CD1c-positive myeloid dendritic cell (primary cell): ENCODE measurements around the gene HINT3.
"Not testable (repeated sequence)": the region's sequence is repeated elsewhere in the genome, so short reads cannot be mapped to it uniquely, and the experiment has no call there.

Experiments
- DNase-seq: peaks from one replicate; pipeline ENCODE4 v3.0.0-alpha.2; 2016; ENCODE audit errors: extremely low spot score

HINT3 gene

DNA sequence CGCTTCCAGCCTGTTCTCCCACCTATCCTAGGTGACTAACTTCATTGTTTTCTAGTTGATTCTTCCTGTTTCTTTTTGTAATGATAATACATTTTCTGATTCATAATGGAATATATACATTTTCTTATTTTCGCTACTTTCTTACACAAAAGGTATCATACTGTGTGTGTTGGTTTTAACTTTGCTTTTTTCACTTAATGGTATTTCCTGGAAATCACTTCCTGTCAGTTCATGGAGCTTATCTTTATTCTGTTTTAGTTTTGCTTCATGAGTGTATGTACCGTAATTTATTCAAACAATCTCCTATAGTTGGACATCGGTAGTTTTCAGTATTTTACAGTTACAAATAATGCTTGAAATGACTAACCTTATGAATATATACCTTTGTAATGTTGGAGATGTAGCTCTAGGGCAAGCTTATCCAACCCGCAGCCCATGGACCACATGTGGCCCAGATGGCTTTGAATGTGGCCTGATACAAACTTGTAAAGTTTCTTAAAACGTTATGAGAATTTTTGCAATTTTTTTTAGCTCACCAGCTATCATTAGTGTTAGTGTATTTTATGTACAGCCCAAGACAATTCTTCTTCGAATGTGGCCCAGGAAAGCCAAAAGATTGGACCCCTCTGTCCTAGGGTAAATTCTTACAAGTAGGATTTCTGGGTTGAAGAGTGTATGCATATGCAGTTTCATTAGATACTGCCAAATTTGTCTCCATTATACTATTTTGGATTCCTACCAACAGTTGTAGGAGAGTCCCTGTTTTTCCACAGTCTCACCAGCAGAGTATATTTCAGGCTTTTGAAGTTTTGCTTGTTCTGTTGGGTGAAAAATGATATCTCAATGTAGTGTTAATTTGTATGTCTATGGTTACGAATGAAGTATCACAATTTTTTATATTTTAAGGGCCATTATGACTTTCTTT is 46.4 kb downstream of the HINT3 start:
- no peak for DNase-seq

DNA sequence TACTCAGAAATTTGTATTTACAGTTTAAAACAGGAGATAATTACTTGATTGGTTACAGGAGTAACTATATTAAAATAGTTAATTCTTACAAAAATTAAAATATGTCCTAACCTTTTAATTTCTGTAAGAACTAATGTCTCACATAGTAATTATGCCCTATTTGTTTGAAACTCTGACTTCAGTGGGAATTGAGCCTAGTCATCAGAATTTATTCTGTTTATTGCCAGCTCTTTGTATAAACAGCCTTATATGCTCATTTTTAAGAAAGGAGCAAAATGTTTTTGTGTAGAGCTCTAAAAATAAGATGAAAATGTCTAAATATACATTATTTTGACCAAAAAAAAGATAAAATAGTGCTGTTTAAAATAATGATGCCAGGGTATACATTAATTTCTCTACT is 51.2 kb downstream of the HINT3 start:
- DNase-seq, result no peak

DNA sequence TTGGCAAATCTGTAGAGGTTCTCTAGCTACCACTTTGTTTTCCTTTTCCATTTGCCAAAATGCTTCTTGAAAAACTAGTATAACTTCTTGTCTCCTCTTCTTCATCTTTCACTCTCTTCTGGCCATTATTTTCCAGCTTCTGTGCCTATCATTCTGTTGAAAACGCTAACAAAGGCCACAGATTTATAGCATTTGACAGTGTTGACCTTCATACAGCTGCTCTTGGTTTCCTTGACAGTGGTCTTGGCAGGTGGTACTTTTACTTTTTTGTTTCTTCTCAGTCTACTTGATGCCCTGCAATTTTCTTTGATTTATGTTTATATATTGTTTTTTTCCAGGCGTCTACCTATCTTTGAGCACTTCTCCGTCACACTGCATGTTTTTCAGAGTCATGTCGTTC is 53.5 kb downstream of the HINT3 start:
- DNase-seq, result no peak

DNA sequence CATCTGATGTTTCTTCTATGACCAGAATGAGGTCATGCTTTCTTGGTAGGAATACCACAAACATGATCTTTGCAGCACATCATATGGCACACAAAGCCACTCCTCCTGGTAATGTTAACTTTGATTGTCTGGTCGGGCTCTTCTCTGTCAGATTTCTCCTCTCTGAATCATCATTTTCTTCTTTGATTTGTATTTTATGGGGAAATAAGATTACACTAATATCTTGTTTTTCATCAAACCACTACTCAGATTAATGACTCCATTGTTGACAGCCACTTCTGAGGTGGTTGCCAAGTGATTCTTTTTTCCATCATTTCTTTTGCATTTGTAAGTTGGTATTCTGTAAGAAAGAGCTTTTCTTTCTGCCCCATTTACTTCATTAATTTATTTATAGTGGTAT is 59.3 kb downstream of the HINT3 start:
- DNase-seq, result no peak

DNA sequence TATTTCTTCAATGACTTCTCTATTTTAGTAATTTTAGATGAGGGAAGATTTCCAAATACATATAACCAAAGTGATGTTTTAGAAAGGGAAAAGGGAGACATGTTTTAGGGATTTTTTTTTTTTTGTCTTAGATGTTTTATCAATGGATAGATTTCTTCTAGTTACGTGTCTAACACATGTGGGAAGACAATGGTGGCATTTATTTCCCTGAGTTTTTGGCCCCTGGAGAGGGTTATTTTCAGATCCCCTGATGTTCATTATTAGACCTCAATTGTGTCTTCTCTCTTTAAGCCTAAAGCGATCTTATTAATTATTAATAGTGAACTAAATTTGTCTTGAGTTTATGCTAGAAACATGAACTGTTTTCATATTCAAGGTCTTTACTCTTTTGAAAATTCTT is 60.0 kb downstream of the HINT3 start:
- no peak for DNase-seq

DNA sequence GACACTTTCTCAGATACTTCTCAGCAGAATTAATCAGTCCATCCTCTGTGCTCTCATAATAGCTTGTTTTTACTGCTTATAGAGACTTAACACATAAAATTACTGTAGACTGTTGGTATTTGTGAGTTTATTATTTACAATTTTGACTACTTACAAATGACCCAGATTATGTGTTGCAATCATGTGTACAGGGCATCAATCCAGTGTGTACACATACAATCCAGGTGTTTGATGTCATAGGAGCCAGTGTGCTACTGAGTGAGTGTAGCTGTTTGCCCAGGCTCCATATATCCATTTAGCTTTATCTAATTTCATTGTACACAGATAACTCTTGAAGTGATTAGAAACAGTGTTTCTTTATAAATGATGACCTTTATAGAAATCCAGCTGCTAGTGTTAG is 61.1 kb downstream of the HINT3 start:
- DNase-seq, result no peak

DNA sequence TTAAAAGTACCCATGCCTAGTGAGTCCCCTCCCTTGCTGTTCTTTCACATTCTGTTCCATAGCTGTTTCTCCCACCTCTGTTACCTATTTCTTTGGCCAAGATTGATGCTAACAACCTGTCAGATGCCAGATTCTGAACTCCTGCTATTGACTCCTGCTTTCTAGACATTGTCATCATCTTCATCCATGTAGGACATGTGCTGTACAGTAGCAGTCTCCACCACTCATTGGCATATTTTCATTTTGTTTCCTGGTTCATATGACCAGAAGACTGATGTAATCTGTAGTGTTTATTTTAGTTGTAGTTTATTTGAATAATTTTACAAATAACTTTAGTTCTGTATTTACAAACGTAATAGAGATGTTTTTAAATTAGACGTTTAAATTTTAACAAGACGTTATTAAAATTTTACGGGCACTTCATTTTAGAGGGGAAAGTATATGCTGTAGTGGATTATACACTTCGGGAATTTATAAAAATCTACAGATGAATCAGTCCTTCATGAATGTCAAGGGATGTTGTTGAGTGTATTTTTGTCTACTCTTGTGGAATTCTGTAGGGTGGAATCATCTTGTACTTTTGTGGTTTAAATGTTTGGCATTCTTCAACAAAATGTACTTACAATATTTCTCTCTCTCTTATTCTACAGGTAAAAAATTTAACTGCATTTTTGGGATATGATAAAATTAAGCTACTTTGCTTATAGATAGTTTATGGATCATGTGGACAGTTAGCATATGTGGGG is 63.9 kb downstream of the HINT3 start:
- no peak for DNase-seq

DNA sequence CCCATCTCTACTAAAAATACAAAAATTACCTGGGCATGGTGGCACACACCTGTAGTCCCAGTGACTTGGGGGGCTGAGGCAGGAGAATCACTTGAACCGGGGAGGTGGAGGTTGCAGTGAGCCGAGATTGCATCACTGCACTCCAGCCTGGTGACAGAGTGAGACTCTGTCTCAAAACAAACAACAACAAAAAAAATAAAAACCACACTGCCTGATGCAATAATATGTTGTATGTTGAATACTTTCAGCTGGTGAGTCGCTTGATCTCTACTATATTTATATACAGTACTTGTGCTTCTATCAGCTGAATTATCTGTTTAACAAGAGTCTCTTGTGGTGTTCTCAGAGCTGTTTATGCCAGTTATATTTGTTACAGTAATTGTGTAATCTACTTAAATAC is 66.9 kb downstream of the HINT3 start:
- not testable (repeated sequence) for DNase-seq

DNA sequence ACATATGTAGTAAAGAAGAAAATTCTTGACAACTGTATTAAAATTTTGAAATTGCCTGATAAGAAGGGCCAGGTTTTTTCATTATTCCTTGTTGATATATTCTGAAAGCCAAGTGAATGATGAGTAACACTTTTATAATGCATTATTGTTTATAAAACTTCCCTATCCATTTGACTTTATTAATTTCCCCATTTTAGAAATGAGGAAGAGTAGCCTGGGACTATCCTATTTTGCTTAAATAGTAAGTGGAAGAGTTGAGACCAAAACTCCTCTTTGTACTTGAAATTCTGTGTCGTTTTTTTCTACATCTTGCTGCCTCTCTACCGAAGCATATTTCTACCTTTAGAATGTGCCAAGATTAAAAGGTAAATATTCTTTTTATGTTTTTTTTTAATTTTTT is 69.4 kb downstream of the HINT3 start:
- peak; percentile 28 for DNase-seq

DNA sequence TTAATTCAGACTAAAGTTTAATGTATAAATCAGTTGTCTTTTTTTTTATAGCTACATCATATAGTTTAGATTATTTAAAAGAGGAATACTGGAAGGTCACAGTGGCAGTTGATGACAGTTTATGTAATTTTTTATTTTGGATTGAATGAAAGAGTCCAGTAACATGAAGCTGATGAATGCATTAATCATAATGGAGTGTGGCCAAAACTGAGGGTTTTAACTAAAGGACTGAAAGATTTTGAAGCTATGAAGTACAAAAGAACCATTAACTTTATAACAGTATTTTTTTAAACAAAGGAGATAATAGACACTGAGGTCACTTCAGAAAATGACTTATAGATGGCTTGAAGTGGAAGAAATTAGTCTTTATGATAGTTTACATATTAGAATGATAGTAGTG is 71.0 kb downstream of the HINT3 start:
- DNase-seq, result no peak
